SU-DHL-6 (cell line): ENCODE results near the gene NGB.

Experiments used
- H2AFZ ChIP-seq: fragments of 200-600 bp; sonication (generic); 2 replicates; pipeline ENCODE4 v1.6.1; 2014; ENCODE audit warnings: low read depth, mild to moderate bottlenecking, moderate library complexity, mixed read lengths, antibody characterized with exemption, low read length; ENCODE audit not compliant: severe bottlenecking
- H3F3A ChIP-seq: fragments of 200-600 bp; shearing (Covaris generic); 2 replicates; pipeline ENCODE4 v1.6.0; 2016; ENCODE audit warnings: antibody characterized with exemption, mild to moderate bottlenecking; ENCODE audit not compliant: insufficient read depth
- H3K27ac ChIP-seq: fragments of 200-600 bp; sonication (generic); 2 replicates; pipeline ENCODE4 v1.5.1; 2016; ENCODE audit warnings: low read depth, mild to moderate bottlenecking, low read length, moderate library complexity, mixed read lengths
- H3K27me3 ChIP-seq: fragments of 200-600 bp; sonication (generic), shearing (Covaris generic); 2 replicates; pipeline ENCODE4 v1.6.0; 2014; ENCODE audit warnings: mild to moderate bottlenecking, low read length
- H3K36me3 ChIP-seq: fragments of 200-600 bp; sonication (generic); 2 replicates; pipeline ENCODE4 v1.6.1; 2014; ENCODE audit warnings: mild to moderate bottlenecking, low read length, mixed read lengths
- H3K4me2 ChIP-seq: fragments of 300-600, 200-600 bp; shearing (Covaris generic), sonication (generic); 2 replicates; pipeline ENCODE4 v1.6.0; 2014; ENCODE audit warnings: low read length, low read depth, mild to moderate bottlenecking; ENCODE audit not compliant: poor library complexity, severe bottlenecking
- H3K4me3 ChIP-seq: fragments of 200-600 bp; sonication (generic); 2 replicates; pipeline ENCODE4 v1.5.1; 2014; ENCODE audit warnings: antibody characterized with exemption, low read length, mild to moderate bottlenecking, mixed read lengths; ENCODE audit not compliant: insufficient read depth, poor library complexity, severe bottlenecking
- H3K79me2 ChIP-seq: fragments of 200-600 bp; sonication (generic); 2 replicates; pipeline ENCODE4 v1.6.1; 2014; ENCODE audit warnings: mild to moderate bottlenecking, low read length, moderate library complexity; ENCODE audit not compliant: insufficient read depth
- H3K9ac ChIP-seq: fragments of 200-600 bp; sonication (generic); 2 replicates; pipeline ENCODE4 v1.7.0; 2014; ENCODE audit warnings: mild to moderate bottlenecking, low read length
- H3K9me2 ChIP-seq: fragments of 200-600 bp; sonication (generic); replicated peaks from 2 replicates; pipeline ENCODE4 v1.6.1; 2014; ENCODE audit warnings: low read length; ENCODE audit not compliant: insufficient read depth
- H3K9me3 ChIP-seq: fragments of 200-600 bp; sonication (generic); 2 replicates; pipeline ENCODE4 v1.6.1; 2014; ENCODE audit warnings: low read length, mixed read lengths; ENCODE audit not compliant: insufficient read depth
- H4K20me1 ChIP-seq: fragments of 200-600 bp; sonication (generic); 2 replicates; pipeline ENCODE4 v1.6.1; 2014; ENCODE audit warnings: low read depth, mild to moderate bottlenecking, antibody characterized with exemption, low read length, moderate library complexity, mixed read lengths
- EZH2phosphoT487 ChIP-seq: fragments of 200-600 bp; sonication (generic), shearing (Covaris generic); conservative IDR thresholded peaks from 2 replicates; pipeline ENCODE4 v1.6.1; 2018; ENCODE audit warnings: mild to moderate bottlenecking, antibody characterized with exemption, low read length, moderate library complexity, mixed read lengths
- TF ChIP-seq, protein P1 (sequence below): fragments of 200-600 bp; sonication (generic); IDR thresholded peaks from one replicate; pipeline ENCODE4 v1.5.1; 2017; ENCODE audit warnings: antibody characterized with exemption, mild to moderate bottlenecking, low read length, moderate library complexity; ENCODE audit not compliant: insufficient read depth, poor library complexity, severe bottlenecking

The NGB gene

GRCh38 chr14:77286576-77286975 lies 15.6 kb upstream of the NGB start:
- H2AFZ ChIP-seq = no peak overlapping the region
- no peaks in the 10 kb centered on the region for H3K79me2 ChIP-seq
- no peak overlapping the region for H3K9ac ChIP-seq
- H3K9me2 ChIP-seq = no peaks in the 10 kb centered on the region
- no peak overlapping the region for H3K27ac ChIP-seq
- H3F3A ChIP-seq = no peaks in the 10 kb centered on the region
- no peaks in the 10 kb centered on the region for H3K36me3 ChIP-seq
- H3K4me2 ChIP-seq = no peak overlapping the region
- TF ChIP-seq, protein P1, sequence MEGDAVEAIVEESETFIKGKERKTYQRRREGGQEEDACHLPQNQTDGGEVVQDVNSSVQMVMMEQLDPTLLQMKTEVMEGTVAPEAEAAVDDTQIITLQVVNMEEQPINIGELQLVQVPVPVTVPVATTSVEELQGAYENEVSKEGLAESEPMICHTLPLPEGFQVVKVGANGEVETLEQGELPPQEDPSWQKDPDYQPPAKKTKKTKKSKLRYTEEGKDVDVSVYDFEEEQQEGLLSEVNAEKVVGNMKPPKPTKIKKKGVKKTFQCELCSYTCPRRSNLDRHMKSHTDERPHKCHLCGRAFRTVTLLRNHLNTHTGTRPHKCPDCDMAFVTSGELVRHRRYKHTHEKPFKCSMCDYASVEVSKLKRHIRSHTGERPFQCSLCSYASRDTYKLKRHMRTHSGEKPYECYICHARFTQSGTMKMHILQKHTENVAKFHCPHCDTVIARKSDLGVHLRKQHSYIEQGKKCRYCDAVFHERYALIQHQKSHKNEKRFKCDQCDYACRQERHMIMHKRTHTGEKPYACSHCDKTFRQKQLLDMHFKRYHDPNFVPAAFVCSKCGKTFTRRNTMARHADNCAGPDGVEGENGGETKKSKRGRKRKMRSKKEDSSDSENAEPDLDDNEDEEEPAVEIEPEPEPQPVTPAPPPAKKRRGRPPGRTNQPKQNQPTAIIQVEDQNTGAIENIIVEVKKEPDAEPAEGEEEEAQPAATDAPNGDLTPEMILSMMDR = no peak
- no peak for TF ChIP-seq EZH2phosphoT487
- H4K20me1 ChIP-seq = no peaks in the 10 kb centered on the region
- H3K4me3 ChIP-seq = no peak overlapping the region
- no peaks in the 10 kb centered on the region for H3K9me3 ChIP-seq
- no peaks in the 10 kb centered on the region for H3K27me3 ChIP-seq

DNA sequence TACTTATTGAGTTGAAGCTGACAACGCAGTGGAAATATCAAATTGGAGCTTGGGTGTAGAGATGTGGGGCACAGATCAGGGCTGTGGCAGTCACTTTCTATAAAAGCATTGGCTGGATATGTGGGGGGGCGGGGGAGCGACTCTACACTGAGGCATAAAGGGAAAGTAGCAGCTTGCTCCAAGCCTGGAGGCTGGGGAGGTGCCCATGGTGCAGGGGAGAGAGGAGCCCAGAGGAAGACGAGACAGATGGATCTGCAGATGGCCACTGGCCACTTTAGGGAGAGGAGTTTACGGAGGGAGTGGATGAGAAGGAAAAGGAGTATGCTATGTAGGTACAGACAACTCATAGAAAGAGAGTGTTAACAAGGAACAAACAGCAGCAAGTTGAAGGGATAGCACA lies 13.5 kb upstream of the NGB start:
- no peaks in the 10 kb centered on the region for H3K9me3 ChIP-seq
- H3K27me3 ChIP-seq = no peaks in the 10 kb centered on the region
- no peaks in the 10 kb centered on the region for H3K79me2 ChIP-seq
- no peaks in the 10 kb centered on the region for H4K20me1 ChIP-seq
- H3K4me2 ChIP-seq = no peak overlapping the region
- TF ChIP-seq EZH2phosphoT487 = no peak
- TF ChIP-seq, protein P1 = no peak
- no peaks in the 10 kb centered on the region for H3K9me2 ChIP-seq
- no peak overlapping the region for H3K27ac ChIP-seq
- no peak overlapping the region for H2AFZ ChIP-seq
- H3K4me3 ChIP-seq = no peak overlapping the region
- H3K36me3 ChIP-seq = no peaks in the 10 kb centered on the region
- H3K9ac ChIP-seq = no peak overlapping the region
- H3F3A ChIP-seq = no peaks in the 10 kb centered on the region

- no peaks in the 10 kb centered on the region for H3K9me2 ChIP-seq
- H3K27ac ChIP-seq = no peak overlapping the region
- H3F3A ChIP-seq = no peaks in the 10 kb centered on the region
- H3K4me3 ChIP-seq = no peak overlapping the region
- H3K36me3 ChIP-seq = no peaks in the 10 kb centered on the region
- no peaks in the 10 kb centered on the region for H3K9me3 ChIP-seq
- no peaks in the 10 kb centered on the region for H3K27me3 ChIP-seq
- H3K79me2 ChIP-seq = no peaks in the 10 kb centered on the region
- TF ChIP-seq EZH2phosphoT487 = no peak
- TF ChIP-seq, protein P1 = no peak
- no peaks in the 10 kb centered on the region for H4K20me1 ChIP-seq
- H2AFZ ChIP-seq = no peak overlapping the region
- no peak overlapping the region for H3K4me2 ChIP-seq
- H3K9ac ChIP-seq = no peak overlapping the region
Observed at GRCh38 chr14:77284066-77284465, 13.1 kb upstream of the NGB start.
